Karpas-422 (cell line): Measurements from ENCODE around the gene AIDA. TPM values are rescaled to one million over a fixed set of nuclear protein-coding genes. Genes with fewer than 3 reads are reported as not detected.
A peak's percentile ranks its signal among the peaks of the same experiment; 100 is the strongest.

ENCODE experiments used
- DNase-seq: peaks from one replicate; pipeline ENCODE4 v3.0.0-alpha.2; 2015
- H2AFZ ChIP-seq: fragments of 200-600 bp; sonication (generic); 2 replicates; pipeline ENCODE4 v1.6.1; 2014; ENCODE audit warnings: antibody characterized with exemption, low read length, mixed read lengths
- H3K27ac ChIP-seq: fragments of 200-600 bp; sonication (generic); 2 replicates; pipeline ENCODE4 v1.5.1; 2014; ENCODE audit warnings: mild to moderate bottlenecking, low read length, moderate library complexity
- H3K27me3 ChIP-seq: fragments of 200-600 bp; sonication (generic); 2 replicates; pipeline ENCODE4 v1.6.1; 2014; ENCODE audit warnings: low read length, mixed read lengths
- H3K36me3 ChIP-seq: fragments of 200-600 bp; sonication (generic); 2 replicates; pipeline ENCODE4 v1.6.1; 2014; ENCODE audit warnings: low read length, mixed read lengths; ENCODE audit not compliant: insufficient read depth
- H3K4me1 ChIP-seq: fragments of 200-600 bp; sonication (generic); 2 replicates; pipeline ENCODE4 v1.6.1; 2014; ENCODE audit warnings: mild to moderate bottlenecking, low read length, mixed read lengths
- H3K4me2 ChIP-seq: fragments of 200-600 bp; sonication (generic); 2 replicates; pipeline ENCODE4 v1.6.1; 2014; ENCODE audit warnings: low read length, low read depth, mild to moderate bottlenecking; ENCODE audit not compliant: poor library complexity, severe bottlenecking
- H3K4me3 ChIP-seq: fragments of 200-600 bp; sonication (generic); 2 replicates; pipeline ENCODE4 v1.5.1; 2014; ENCODE audit warnings: mild to moderate bottlenecking, antibody characterized with exemption, low read length, mixed read lengths
- H3K79me2 ChIP-seq: fragments of 200-600 bp; sonication (generic); 2 replicates; pipeline ENCODE4 v1.6.1; 2014; ENCODE audit warnings: mild to moderate bottlenecking, low read length, mixed read lengths
- H3K9ac ChIP-seq: fragments of 200-600 bp; sonication (generic); 2 replicates; pipeline ENCODE4 v1.6.0; 2014; ENCODE audit warnings: low read length
- H3K9me2 ChIP-seq: fragments of 200-600 bp; sonication (generic), shearing (Covaris generic); replicated peaks from 2 replicates; pipeline ENCODE4 v1.6.0; 2014; ENCODE audit warnings: mild to moderate bottlenecking, low read length, moderate library complexity; ENCODE audit not compliant: insufficient read depth
- H3K9me3 ChIP-seq: fragments of 300-700, 200-600 bp; sonication (generic); 2 replicates; pipeline ENCODE4 v1.6.1; 2014; ENCODE audit warnings: low read length, mixed read lengths
- H4K20me1 ChIP-seq: fragments of 200-600 bp; sonication (generic); 2 replicates; pipeline ENCODE4 v1.6.1; 2014; ENCODE audit warnings: mild to moderate bottlenecking, antibody characterized with exemption, low read length, low read depth; ENCODE audit not compliant: insufficient read depth
- total RNA-seq: library from RNA; depleted of rRNA; stranded (reverse); fragments of >200 nt; shearing (Covaris generic); gene quantifications from 2 replicates; pipeline ENCODE4 v1.2.3, GENCODE V29; 2014; ENCODE audit warnings: low replicate concordance

The AIDA gene
- total RNA-seq, 1 experiment from 2014 or later = 26.4 TPM

- no peaks in the 10 kb centered on the region for H3K4me1 ChIP-seq
- H2AFZ ChIP-seq = no peak overlapping the region
- H4K20me1 ChIP-seq = no peaks in the 10 kb centered on the region
- H3K9me3 ChIP-seq = no peaks in the 10 kb centered on the region
- H3K4me2 ChIP-seq = no peak overlapping the region
- peaks cover 40% of the 10 kb centered on the region; the same call in 1 of the 2 replicates for H3K36me3 ChIP-seq
- H3K9ac ChIP-seq = no peak overlapping the region
- no peaks in the 10 kb centered on the region for H3K27me3 ChIP-seq
- H3K4me3 ChIP-seq = no peak overlapping the region
- no peaks in the 10 kb centered on the region for H3K9me2 ChIP-seq
- no peak overlapping the region for H3K27ac ChIP-seq
- DNase-seq = peak; percentile 97
- peaks cover 29% of the 10 kb centered on the region for H3K79me2 ChIP-seq
These were observed 77.9 kb downstream of the AIDA start for GRCh38 chr1:222634180-222635013.

GRCh38 chr1:222632749-222633148 is 79.5 kb downstream of the AIDA start:
- H3K4me2 ChIP-seq = no peak overlapping the region
- no peaks in the 10 kb centered on the region for H3K9me3 ChIP-seq
- peaks cover 25% of the 10 kb centered on the region for H3K79me2 ChIP-seq
- H3K4me3 ChIP-seq = no peak overlapping the region
- no peaks in the 10 kb centered on the region for H3K4me1 ChIP-seq
- H3K9me2 ChIP-seq = no peaks in the 10 kb centered on the region
- no peaks in the 10 kb centered on the region for H4K20me1 ChIP-seq
- DNase-seq = no peak
- H3K36me3 ChIP-seq = peaks cover 35% of the 10 kb centered on the region; the same call in 1 of the 2 replicates
- no peak overlapping the region for H3K27ac ChIP-seq
- no peaks in the 10 kb centered on the region for H3K27me3 ChIP-seq
- no peak overlapping the region for H3K9ac ChIP-seq
- H2AFZ ChIP-seq = no peak overlapping the region

DNA sequence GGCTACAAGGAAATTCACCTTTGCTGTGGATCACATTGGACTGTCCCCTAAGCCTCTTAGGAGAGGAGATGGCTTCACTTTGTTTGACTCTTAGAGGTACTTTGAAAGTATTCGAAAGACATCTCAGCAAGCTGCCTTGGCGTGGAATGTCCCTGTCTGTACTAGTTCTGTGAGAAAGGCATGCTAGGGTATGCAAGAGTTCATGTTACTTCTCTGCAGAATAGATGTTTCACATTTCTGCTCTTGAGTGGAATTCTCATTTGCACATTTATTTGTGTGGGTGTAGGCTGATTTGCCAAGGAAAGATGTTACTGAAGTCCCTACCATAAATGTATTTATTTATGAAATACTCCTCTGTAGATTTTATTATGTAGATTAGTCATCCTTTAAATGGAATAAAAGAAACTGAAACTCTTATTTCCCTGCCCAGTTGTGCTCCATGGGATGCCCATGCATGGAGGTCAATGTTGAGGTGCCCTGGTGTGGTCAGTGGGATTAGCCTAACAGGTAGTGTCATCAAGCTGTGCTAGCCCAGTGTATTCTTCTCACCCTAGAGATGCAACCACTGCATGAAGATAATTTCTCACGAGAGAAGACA is 80.6 kb downstream of the AIDA start:
- H3K4me1 ChIP-seq = no peaks in the 10 kb centered on the region
- no peak for DNase-seq
- H3K36me3 ChIP-seq = peaks cover 32% of the 10 kb centered on the region; the same call in 1 of the 2 replicates
- peaks cover 15% of the 10 kb centered on the region; the same call in 1 of the 2 replicates for H3K79me2 ChIP-seq
- H2AFZ ChIP-seq = no peak overlapping the region
- no peak overlapping the region for H3K4me3 ChIP-seq
- H3K9me2 ChIP-seq = no peaks in the 10 kb centered on the region
- H3K27me3 ChIP-seq = no peaks in the 10 kb centered on the region
- H3K27ac ChIP-seq = no peak overlapping the region
- H4K20me1 ChIP-seq = no peaks in the 10 kb centered on the region
- no peak overlapping the region for H3K9ac ChIP-seq
- H3K9me3 ChIP-seq = no peaks in the 10 kb centered on the region
- H3K4me2 ChIP-seq = no peak overlapping the region

DNA sequence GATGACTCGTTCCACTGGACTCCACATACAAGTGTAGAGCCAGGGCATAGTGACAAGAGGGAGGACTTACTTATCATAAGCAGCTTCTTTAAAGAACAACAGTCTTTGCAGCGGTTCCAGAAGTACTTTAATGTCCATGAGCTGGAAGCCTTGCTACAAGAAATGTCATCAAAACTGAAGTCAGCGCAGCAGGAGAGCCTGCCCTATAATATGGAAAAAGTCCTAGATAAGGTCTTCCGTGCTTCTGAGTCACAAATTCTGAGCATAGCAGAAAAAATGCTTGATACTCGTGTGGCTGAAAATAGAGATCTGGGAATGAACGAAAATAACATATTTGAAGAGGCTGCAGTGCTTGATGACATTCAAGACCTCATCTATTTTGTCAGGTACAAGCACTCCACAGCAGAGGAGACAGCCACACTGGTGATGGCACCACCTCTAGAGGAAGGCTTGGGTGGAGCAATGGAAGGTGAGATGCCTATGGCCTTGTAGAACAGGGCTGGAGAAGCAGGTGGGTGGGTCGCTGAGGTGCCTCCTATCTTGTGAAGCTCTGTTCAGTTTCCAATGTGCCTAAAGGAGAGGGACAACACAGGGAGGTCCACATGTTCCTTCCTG is 82.3 kb downstream of the AIDA start:
- Histone ChIP-seq H3K9ac (no peak overlapping the region), H3K4me1 (no peaks in the 10 kb centered on the region), H3K9me2 (no peaks in the 10 kb centered on the region), H3K79me2 (peaks cover 4% of the 10 kb centered on the region; the same call in 1 of the 2 replicates), H4K20me1 (no peaks in the 10 kb centered on the region), H3K36me3 (peaks cover 30% of the 10 kb centered on the region; the same call in 1 of the 2 replicates), H3K4me3 (no peak overlapping the region), H2AFZ (no peak overlapping the region), H3K4me2 (no peak overlapping the region), H3K9me3 (no peaks in the 10 kb centered on the region), H3K27ac (no peak overlapping the region), H3K27me3 (no peaks in the 10 kb centered on the region)
- no peak for DNase-seq

GRCh38 chr1:222627232-222627631 is 85.1 kb downstream of the AIDA start:
- Histone ChIP-seq H3K4me1 (no peaks in the 10 kb centered on the region), H3K9ac (no peak overlapping the region), H3K27ac (no peak overlapping the region), H3K79me2 (0 out of 2 replicates have a peak, but pooled peaks cover 3% of the 10 kb centered on the region), H2AFZ (no peak overlapping the region), H3K9me2 (no peaks in the 10 kb centered on the region), H3K27me3 (no peaks in the 10 kb centered on the region), H4K20me1 (no peaks in the 10 kb centered on the region), H3K4me3 (no peak overlapping the region), H3K36me3 (peaks cover 40% of the 10 kb centered on the region; the same call in 1 of the 2 replicates), H3K4me2 (no peak overlapping the region), H3K9me3 (no peaks in the 10 kb centered on the region)
- no peak for DNase-seq

GRCh38 chr1:222624214-222624613 is 88.1 kb downstream of the AIDA start:
- Histone ChIP-seq H3K27me3 (no peaks in the 10 kb centered on the region), H3K9me3 (no peaks in the 10 kb centered on the region), H3K27ac (no peak overlapping the region), H3K4me1 (peaks cover 16% of the 10 kb centered on the region), H3K79me2 (peaks cover 27% of the 10 kb centered on the region), H2AFZ (no peak overlapping the region), H3K9me2 (no peaks in the 10 kb centered on the region), H3K36me3 (peaks cover 40% of the 10 kb centered on the region; the same call in 1 of the 2 replicates), H3K4me3 (no peak overlapping the region), H4K20me1 (no peaks in the 10 kb centered on the region), H3K9ac (no peak overlapping the region), H3K4me2 (no peak overlapping the region)
- no peak for DNase-seq

GRCh38 chr1:222623458-222623857 is 88.8 kb downstream of the AIDA start:
- no peak overlapping the region for H3K4me2 ChIP-seq
- H3K27me3 ChIP-seq = no peaks in the 10 kb centered on the region
- no peaks in the 10 kb centered on the region for H3K9me2 ChIP-seq
- peaks cover 35% of the 10 kb centered on the region for H3K79me2 ChIP-seq
- no peak overlapping the region for H3K9ac ChIP-seq
- H3K4me3 ChIP-seq = no peak overlapping the region
- peaks cover 22% of the 10 kb centered on the region for H3K4me1 ChIP-seq
- H3K9me3 ChIP-seq = no peaks in the 10 kb centered on the region
- no peak overlapping the region for H2AFZ ChIP-seq
- no peaks in the 10 kb centered on the region for H4K20me1 ChIP-seq
- peaks cover 37% of the 10 kb centered on the region; the same call in 1 of the 2 replicates for H3K36me3 ChIP-seq
- no peak for DNase-seq
- no peak overlapping the region for H3K27ac ChIP-seq

- Histone ChIP-seq H4K20me1 (no peaks in the 10 kb centered on the region), H3K27me3 (no peaks in the 10 kb centered on the region), H2AFZ (no peak overlapping the region), H3K79me2 (peaks cover 40% of the 10 kb centered on the region), H3K9ac (no peak overlapping the region), H3K4me2 (no peak overlapping the region), H3K27ac (no peak overlapping the region), H3K9me2 (no peaks in the 10 kb centered on the region), H3K36me3 (peaks cover 30% of the 10 kb centered on the region; the same call in 1 of the 2 replicates), H3K9me3 (no peaks in the 10 kb centered on the region), H3K4me3 (no peak overlapping the region), H3K4me1 (peaks cover 22% of the 10 kb centered on the region)
- no peak for DNase-seq
These were observed 89.5 kb downstream of the AIDA start for GRCh38 chr1:222622765-222623164.
